Keratinocyte (primary cell): ENCODE results near the gene PHYHIPL.

Source experiments
- EZH2 ChIP-seq: IDR thresholded peaks from one replicate; pipeline ENCODE4 v1.6.1; 2012; ENCODE audit warnings: inconsistent platforms, mild to moderate bottlenecking, low read length, moderate library complexity
- TF ChIP-seq, protein P1 (sequence below), 3 experiments: IDR thresholded peaks in 1 of 3; conservative IDR thresholded peaks in 1 of 3; optimal IDR thresholded peaks in 1 of 3; 2 replicates in 2 of 3; 3 replicates in 1 of 3; pipeline versions ENCODE3 to v1.5.1; 2011; ENCODE audit warnings: low read length in 3 of 3, mild to moderate bottlenecking in 3 of 3, moderate library complexity in 2 of 3, control low read depth in 1 of 3, inconsistent platforms in 1 of 3; ENCODE audit not compliant: insufficient read depth in 2 of 3; ENCODE audit errors: extremely low read depth in 1 of 3

- TF ChIP-seq, protein P1, sequence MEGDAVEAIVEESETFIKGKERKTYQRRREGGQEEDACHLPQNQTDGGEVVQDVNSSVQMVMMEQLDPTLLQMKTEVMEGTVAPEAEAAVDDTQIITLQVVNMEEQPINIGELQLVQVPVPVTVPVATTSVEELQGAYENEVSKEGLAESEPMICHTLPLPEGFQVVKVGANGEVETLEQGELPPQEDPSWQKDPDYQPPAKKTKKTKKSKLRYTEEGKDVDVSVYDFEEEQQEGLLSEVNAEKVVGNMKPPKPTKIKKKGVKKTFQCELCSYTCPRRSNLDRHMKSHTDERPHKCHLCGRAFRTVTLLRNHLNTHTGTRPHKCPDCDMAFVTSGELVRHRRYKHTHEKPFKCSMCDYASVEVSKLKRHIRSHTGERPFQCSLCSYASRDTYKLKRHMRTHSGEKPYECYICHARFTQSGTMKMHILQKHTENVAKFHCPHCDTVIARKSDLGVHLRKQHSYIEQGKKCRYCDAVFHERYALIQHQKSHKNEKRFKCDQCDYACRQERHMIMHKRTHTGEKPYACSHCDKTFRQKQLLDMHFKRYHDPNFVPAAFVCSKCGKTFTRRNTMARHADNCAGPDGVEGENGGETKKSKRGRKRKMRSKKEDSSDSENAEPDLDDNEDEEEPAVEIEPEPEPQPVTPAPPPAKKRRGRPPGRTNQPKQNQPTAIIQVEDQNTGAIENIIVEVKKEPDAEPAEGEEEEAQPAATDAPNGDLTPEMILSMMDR (optimal IDR thresholded peaks at IDR 0.05 in 1 of 3, IDR thresholded peaks at IDR 0.05 in 1 of 3, conservative IDR thresholded peaks at IDR 0.05 in 1 of 3; ENCODE audit: extremely low read depth in 1 of 3, insufficient read depth in 2 of 3, low read length in 3 of 3) = no peak
- no peak for TF ChIP-seq EZH2
Measured at GRCh38 chr10:59190332-59190731, 13.9 kb downstream of the PHYHIPL start.
